GM21447 (cell line): ENCODE results near the gene FIGNL2.

Experiments used
- ATAC-seq: cut with Tn5 transposase; IDR thresholded peaks from one replicate; pipeline ENCODE4 v1.9.1; 2021; ENCODE audit not compliant: unreplicated experiment

Gene FIGNL2

DNA sequence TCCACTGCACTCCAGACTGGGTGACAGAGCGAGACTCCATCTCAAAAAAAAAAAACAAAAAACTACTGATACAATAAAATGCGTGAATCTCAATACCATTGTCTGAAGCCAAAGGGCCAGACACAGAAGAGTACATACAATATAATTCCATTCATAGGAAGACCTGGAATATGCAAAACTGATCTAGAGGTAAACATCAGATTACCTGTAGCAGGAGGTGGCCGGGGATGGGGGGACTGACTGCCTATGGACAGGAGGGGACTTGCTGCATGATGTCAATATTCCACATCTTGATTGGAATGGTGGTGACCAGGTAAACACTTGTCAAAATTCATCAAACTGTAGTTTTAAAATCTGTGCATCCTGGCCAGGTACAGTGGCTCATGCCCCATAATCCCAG is 12.5 kb upstream of the FIGNL2 start:
- no peak for ATAC-seq

DNA sequence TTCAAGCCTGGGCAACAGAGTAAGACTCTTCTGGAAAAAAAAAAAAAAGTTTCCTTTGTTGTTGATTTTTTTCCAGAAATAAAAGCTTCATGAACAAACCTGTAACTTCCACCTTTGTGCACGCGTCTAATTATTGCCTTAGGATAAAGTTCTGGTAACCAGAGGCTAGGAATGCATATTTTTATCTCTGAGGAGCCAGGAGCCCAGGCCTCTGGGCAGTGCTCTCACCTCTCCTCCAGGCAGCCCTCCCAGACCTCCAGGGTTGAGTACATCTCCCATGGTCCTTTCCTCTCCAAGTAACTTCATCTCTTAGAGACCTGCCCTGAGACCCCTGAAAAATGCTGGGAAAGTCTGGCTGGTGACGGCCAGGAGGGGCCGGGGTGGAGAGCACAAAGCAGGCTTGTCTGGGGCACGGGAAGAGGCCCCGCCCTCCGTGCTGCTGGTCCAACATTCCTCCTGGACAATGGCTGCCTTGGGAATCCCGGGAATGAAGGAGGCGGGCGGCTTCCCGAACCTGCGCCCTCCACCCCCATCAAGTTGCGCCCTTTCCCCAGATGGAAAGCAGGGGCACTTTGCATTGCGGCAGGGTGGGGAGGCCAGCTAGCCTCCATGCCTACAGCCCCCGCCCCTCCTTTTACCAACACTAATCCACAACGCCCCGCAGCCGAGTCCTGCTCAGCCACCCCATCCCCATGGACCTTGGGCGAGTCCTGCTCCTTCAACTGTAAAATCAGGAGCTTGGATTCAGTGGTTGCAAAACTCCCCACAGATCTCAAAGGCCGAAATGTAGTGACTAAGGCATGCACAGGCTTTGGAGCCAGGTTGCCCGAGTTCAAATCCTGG is 7.3 kb upstream of the FIGNL2 start:
- ATAC-seq, result no peak

GRCh38 chr12:51852404-51853137 is 4.1 kb upstream of the FIGNL2 start:
- no peak for ATAC-seq

- ATAC-seq, result no peak
Observed at GRCh38 chr12:51851413-51852124, 3.1 kb upstream of the FIGNL2 start.

DNA sequence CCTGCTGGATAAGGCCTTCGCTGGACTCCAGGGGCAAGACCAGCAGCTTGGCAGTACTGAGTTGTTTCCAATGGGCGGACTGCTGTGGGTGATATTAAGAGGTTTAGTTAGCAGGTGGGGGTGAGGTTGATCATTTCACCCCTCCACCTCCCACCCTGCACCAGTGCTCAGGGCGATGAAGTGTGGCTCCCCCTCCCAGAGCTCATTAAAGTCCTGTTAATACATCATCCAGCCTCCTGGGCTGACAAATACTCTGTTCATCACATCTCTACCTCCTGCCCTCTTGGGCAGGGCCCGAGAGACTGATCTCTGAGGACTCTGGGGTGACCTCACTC is 2.4 kb upstream of the FIGNL2 start:
- no peak for ATAC-seq

- ATAC-seq, result no peak
Observed at GRCh38 chr12:51850081-51850964, 1.8 kb upstream of the FIGNL2 start.

- no peak for ATAC-seq
Observed at GRCh38 chr12:51848841-51849735, 570 bp upstream of the FIGNL2 start.

DNA sequence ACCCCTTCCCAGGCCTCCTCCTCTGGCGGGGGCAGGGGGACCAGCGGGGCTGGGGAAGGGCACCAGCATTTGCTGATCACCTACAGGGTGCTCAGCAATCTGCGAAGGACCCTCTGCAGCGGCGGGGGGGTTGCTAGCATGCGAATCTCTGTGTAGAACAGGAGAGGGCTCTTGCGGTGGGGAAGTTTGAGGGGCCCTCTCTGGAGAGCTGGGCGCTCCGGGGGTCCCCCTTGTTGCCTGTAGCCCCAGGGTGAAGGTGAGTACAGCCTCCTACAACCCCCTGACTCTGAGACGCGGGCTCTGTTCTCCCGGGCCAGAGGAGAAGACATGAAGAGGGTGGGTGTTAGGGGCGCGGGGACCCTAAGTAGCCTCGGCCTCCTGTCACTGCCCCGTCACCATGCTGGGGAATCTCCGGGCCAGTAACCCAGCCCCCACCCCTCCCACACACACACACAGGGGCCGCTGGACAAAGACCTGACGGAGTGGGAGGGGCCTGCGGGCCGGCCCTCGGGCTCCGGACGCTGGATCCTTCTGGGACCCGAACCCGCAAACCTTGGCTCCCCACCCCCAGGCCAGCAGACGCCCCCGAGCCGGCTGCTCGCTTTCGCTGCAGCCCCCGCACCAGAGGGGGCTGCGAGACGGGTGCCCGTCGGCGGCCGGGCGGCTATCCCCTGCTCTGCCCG is 734 bp downstream of the FIGNL2 start:
- no peak for ATAC-seq

GRCh38 chr12:51846911-51847642 is 1.4 kb downstream of the FIGNL2 start:
- ATAC-seq, result no peak

GRCh38 chr12:51846271-51846691 is 2.2 kb downstream of the FIGNL2 start:
- no peak for ATAC-seq

DNA sequence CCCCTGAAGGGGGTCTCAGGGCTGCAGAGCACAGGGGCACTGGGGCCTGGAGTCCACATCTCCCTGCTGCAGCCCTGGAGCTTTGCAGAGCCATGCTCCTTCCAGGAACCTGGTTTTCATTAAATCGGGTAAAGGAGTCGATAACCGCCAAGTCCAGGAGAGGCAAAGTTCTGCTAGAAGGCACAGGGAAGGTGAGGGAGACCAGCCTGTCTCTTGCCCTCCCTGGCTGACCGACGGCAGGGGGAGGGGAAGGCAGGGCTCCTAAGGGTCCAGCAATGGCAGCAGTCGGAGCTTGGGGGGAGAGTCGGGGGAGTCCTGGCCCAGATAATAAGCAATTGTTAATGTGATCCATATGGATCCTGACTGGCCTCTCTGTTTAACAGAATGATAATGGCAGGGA is 3.0 kb downstream of the FIGNL2 start:
- no peak for ATAC-seq

- no peak for ATAC-seq
Observed at GRCh38 chr12:51844854-51845253, 3.7 kb downstream of the FIGNL2 start.

GRCh38 chr12:51841727-51842126 is 6.8 kb downstream of the FIGNL2 start:
- no peak for ATAC-seq

- ATAC-seq, result no peak
Observed at GRCh38 chr12:51840966-51841365, 7.6 kb downstream of the FIGNL2 start.

- ATAC-seq, result no peak
Observed at GRCh38 chr12:51839310-51839947, 9.1 kb downstream of the FIGNL2 start.

DNA sequence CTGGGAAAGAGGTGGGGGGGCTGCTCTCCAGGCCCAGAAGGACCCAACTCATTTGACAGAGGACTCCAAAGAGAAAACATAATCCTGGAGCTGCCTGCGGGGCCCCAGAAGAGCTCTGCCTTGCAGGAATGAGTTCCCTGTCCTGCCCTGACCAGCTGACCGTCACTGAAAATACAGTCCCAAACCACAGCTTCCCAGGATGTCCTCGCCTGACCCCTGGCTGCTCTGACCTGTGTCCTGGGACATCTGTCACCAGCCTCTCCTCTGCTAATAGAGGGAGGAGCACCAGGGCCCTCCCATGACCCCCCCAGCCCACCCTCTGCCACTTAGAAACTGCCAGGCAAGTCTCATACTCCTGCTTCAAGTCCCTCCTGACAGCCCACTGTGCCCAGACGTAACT is 9.8 kb downstream of the FIGNL2 start:
- no peak for ATAC-seq

- no peak for ATAC-seq
Observed at GRCh38 chr12:51838036-51838435, 10.5 kb downstream of the FIGNL2 start.

DNA sequence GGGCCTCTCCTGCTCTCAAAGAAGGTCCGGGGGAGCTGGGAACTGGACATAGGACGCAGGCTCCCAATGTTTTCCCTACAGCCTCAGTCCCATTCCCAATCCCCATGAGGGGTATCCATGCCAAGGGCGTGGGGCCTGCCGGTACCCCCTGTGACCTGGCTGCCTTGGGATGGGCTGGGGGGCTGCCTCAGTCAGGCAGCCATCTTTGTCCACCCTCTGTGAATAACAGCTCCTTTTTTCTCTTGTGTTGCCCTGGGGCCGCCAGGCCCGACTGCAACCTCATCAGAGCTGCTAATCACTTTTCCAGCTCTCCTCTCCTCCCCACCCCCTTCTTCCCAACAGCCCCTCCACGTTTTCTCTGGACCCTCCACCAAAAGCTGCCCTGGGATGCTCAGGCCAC is 11.2 kb downstream of the FIGNL2 start:
- ATAC-seq, result no peak
